Brain pericyte (primary cell): ENCODE measurements around the gene UXS1.
"Not testable (repeated sequence)": the region's sequence is repeated elsewhere in the genome, so short reads cannot be mapped to it uniquely, and the experiment has no call there.

Experiments
- DNase-seq: peaks from one replicate; pipeline ENCODE4 v3.0.0-alpha.2; 2012; ENCODE audit warnings: low read depth, low spot score

The UXS1 gene

DNA sequence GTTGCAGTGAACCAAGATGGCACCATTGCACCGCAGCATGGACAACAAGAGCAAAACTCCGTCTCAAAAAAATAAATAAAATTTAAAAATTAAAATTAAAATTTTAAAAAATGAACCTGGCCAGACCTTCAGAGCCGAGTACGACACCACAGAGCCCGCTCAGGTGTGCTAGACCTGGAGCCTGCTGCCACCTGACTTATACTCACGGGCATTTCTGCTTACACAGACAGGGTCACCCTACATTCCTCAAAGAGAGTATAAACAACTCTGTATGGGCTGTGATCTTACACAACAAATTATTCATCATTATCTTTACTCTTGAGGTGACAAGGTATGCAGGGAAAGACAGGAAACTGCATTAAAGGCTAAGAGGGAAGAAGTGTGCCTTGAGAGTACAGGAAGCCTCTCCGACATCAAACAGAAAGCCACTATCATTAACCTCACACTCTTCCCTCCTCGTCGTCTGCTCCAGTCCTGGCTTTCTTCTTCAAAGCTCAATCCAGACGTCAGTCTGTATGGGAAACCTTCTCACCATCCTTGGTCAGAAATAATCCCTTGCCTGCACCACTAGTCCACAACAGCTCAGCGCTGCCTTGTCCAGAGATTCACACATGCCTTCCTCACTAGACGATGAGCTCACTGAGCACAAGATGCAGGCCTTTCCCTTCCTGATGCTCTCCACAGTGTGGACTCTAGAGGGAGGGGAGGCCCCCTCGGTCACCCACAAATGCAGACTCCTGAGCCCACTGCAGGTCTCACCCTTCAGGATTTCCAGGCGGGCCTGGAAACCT, 56.2 kb downstream of the UXS1 start:
- DNase-seq: no peak

DNA sequence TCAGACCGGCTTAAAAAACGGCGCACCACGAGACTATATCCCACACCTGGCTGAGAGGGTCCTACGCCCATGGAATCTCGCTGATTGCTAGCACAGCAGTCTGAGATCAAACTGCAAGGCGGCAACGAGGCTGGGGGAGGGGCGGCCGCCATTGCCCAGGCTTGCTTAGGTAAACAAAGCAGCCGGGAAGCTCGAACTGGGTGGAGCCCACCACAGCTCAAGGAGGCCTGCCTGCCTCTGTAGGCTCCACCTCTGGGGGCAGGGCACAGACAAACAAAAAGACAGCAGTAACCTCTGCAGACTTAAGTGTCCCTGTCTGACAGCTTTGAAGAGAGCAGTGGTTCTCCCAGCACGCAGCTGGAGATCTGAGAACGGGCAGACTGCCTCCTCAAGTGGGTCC, 62.9 kb downstream of the UXS1 start:
- DNase-seq: not testable (repeated sequence)

DNA sequence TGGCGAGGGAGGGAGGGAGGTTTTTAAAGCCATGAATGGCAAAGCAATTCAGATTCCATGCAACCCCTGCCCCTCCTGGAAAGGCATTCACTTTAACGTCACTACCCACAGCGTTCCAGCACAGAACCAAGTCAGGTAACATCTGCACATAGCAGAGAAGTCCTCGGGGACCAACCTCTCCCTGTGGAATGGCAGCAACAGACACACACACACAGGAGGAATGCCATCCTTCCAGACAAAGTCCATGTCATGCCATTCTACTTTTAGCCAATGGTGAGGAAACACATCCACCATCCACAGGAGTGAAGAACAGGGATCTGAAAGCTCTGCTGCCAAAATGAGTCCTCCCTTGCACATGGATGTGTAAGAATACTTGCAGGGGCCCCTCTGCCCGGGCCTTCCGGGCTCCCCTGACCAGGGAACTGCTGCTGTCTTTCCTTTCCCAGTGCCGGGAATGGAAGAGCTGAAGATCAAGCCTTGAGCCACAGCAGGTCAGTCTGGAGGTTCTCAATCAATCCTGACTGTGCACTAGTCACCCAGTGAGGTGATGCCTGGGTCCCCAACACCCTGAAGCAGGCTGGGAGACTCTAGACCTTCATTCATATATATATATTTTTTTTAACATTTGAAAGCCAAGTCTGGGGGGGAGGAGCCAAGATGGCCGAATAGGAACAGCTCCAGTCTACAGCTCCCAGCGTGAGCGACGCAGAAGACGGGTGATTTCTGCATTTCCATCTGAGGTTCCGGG, 63.7 kb downstream of the UXS1 start:
- DNase-seq: no peak

DNA sequence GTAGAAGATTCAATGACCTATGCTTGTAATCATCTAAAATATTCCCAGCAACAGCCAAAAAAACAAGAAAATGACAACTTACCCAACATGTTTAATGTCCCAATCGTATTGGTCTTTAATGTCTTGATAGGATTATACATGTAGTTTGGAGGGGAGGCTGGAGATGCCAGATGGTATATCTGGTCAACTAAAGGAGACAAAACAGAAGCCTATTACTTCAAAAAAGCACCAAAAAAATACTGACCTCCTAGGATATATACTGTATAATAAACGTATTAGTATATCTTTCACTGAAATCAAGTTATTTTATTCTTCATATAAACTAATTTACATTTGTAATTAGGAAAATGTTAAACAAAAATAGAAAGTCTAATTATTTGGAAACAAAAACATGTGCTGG, 64.5 kb downstream of the UXS1 start:
- DNase-seq: no peak

DNA sequence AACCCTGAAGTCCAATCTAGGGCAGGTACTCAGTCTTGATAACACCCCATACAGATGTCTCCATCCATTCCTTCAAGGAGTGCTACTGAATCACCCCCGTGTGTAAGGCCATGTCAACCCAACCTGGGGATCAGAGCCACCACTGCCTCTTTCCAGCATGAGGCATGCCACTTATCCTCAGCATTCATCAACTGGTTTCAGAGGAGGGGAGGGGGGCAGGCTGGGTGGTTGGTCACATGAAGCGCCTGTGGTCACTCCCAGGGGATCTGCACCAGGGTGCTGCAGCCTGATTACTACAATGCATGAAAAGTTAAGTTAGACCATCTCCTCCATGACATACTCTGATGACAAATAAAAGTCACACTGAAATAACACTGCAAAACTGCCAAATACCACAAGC, 65.0 kb downstream of the UXS1 start:
- no peak for DNase-seq

DNA sequence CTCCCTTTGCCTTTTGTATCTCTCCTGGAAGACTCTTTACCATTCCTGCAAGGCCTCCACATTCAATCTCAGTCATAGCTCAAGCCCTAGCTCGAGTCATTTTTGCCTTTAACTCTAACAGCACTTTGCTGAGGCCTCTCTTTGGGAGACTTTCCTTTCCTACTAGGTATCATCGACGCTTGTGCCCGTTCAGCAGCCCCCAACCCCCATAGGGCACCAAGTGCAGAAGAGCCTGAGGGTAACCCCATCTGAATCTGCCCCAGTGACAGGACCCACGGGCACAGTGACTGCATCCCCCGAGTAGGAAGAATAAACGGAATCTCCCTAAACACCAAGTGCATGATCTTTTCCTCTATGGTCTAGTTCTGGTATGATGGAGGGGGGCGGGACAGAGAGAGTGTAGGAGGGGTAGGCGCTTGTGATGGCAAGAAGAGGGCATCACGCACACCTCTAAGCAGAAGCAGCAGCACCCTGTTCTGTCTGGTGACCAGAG, 66.3 kb downstream of the UXS1 start:
- DNase-seq: no peak

DNA sequence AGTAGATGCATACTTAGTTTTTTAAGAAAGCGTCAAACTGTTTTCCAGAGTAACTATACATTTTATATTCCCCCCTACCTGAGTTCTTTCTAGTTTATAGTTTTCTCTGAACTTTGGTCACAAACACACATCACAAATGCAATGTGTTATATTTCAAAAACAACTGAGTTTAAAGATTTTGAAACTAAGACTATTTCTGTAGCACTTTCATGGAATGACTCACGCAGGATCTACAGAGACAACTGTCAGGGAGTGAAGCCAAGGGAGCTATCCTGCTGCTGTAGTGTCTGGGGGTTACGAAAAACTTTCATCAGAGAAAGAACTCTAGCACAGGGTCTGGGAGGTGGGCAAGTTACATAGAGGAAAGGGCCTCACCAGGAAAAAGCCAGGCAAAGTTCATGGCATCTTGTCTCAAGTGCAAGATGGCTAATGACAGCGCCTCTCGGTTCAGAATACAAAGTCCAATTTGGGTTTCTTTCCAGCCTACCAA, 66.8 kb downstream of the UXS1 start:
- no peak for DNase-seq

DNA sequence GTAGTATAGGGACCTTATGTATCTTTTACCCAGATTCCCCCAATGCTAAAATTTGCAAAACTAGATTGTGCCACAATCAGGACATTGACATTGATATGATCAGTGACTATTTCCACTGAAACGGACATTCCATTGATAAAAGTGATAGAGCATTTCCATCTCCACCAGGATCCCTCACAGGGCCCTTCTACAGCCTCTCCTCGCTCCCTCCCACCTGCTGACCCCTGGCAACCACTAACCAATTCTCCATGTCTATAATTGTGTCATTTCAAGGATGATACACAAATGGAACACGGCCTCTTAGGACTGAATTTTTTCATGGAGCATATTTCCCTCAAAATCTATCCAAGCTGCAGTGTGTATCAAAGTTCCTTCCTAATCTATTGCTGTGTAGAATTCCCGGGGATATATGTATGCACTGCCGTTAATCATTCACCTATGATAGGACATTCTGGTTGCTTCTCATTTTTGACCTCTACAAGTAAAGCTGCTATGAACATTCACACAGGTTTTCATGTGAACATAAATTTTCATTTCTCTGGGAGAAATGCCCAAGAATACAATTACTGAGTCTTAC, 67.3 kb downstream of the UXS1 start:
- DNase-seq: no peak

DNA sequence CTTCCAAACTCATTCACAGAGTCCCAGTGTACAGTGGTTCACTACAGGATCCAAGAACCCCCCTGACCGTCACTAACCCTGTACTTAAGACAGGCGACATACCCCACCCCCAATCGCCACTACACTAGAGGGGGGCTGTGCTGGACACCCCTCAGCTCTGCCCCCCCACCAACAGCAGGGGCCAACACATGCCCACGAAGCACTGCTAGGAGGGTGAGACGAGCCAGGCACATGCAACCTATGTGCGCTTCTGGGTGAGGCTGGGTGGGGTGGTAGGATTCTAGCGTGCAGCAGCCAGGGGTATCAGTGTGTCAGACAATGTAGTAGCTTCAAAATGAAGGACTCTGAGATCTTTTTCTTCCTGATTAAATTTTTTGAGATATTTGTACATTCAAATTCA, 67.8 kb downstream of the UXS1 start:
- DNase-seq: no peak

DNA sequence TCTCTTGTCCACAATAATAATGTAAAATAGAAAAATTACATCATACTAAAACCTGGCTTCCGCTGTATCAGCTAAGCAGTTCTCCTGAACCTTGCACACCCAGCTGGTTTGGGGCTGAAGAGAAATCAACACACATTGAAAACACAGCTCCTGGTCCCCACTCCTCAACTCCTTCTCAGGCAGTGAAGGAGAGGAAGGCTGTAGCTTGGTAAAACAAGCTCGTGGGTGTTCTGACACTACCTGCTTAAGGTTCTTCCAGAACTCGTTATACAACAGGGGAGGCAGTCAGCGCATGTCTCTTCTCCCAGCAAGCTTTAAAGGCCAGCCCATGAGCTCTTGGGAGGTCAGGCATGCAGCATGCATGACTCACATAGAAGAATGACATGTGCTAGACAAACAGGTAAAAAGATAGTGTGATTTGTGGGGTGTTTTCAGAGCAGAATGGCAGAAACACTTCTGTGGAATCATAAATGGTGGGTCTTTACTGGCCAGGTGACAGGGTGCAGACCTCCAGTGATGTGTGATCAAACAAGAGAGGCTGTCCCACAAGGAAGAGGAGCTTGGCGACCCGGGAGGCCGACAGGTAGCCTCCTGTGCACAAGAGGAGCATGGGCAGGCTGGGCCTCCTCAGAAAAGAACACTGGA, 69.1 kb downstream of the UXS1 start:
- DNase-seq: no peak

DNA sequence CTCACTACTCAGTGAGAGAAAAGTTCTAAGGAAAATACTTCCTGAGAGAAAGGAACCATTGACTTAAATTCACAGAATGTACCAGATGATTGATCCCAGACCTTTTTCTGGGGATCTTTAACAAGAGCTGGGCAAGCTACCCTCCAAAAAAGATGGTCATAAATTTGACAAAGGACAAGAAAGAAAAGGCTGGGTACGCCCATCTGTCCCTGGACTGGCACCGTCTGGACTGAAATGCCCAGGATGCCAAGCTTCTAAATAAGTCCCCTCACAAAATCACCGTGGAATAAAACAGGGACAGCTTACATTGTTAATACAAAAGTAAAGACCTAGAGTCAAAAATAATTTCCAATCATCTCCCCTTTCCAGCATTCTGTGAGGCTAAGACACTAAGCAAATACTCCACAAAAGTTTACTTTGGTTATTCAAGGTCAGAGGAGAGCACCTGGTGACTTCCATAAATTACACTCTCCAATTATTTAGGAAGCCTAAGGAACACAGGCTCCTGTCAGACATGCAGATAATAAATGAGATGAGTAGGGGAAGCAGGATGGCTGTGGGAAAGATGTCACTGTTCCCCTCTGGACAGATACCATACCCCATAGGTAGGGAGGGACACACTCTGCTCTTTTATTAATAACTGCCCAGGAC, 69.9 kb downstream of the UXS1 start:
- DNase-seq: no peak

DNA sequence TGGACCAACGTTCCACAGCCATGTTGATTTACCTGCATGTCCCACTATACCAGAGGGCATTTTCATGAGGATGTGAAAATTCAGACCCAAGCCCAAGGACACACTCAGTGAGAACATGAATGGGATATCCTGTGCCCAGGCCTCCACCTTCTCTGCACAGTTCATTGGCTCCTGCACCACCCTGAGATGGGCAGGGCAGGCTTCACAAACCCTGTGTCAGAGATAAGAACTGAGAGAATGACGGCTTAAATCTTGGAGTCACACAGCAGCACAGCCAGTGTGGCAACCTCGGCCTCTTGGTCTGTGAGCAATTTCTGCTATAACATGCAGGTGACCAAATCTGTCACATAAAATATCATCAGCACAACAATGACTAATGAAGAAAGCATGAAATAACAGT, 71.9 kb downstream of the UXS1 start:
- DNase-seq: no peak

DNA sequence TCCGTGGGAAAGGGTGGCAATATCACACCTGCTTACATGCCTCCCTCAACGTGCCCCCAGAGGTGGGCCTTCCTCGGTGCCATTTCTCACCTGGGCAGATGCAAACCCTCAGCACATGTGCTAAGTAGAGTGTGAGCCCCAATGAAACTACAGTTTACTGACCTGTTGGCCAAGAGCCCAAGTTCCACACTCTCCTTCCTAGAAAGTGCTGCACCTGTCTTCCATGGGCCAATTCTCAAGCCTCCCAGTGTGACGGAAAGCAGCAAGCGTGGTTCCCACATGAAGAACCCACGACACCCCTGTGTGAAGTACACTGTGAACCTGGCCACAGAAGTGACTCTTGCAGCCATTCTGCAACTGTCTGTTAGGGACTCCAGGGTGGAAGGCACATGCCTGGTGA, 73.7 kb downstream of the UXS1 start:
- DNase-seq: no peak

DNA sequence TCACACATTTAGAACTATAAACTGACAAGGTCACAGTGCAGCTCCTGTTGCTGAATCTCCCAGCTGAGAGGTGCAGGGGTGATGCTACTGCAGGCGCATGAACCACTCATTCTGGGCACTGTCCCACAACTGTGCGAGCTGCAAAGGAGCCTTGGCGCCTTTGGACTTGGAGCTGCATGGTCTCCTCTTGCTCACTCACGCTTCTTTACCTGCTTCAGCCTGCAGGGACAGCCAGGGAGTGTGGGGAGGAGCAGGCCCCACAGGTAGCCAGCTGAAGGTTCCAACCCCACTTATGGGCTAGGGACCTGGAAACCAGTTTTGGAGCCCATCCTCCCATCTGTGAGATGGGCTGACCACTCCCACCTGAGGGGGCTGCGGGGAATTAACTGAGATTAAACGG, 75.0 kb downstream of the UXS1 start:
- DNase-seq: no peak

DNA sequence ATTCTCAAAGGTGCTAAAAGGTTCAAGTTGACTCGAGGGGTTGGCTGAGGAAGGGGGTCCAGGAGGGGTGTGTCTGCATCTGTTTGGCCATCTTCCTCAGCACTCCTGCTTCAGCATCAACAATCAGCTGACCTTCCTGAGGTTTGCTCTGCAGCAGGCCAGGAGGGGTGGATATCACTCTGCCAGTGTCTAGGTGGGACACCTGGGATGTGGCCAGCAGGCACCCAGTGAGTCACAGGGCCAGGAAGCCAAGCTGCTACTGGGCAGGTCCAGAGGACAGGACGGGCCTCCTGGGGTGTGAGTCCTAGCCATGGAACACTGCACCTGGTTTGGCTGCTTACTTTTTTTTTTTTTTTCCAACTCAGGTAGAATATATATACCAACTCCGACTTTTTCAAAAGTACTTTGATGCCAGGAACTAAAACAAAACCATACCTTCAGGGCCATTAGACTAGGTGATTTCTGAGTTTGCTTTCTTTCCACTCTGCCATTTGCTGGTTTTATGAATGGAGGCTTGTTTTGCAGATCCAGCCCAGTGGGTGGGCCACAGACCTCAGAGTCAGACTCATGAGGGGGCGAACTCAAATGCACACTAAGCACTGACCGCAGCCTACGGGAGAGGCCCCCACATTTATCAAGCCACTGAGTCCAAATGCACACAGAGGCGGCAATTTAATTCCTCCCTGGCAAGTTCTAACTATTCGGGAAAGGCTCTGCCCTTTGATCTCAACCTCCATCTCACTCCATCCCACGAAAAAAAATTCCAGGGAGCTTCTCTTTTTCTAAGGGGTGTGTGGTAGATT, 76.0 kb downstream of the UXS1 start:
- DNase-seq: no peak

DNA sequence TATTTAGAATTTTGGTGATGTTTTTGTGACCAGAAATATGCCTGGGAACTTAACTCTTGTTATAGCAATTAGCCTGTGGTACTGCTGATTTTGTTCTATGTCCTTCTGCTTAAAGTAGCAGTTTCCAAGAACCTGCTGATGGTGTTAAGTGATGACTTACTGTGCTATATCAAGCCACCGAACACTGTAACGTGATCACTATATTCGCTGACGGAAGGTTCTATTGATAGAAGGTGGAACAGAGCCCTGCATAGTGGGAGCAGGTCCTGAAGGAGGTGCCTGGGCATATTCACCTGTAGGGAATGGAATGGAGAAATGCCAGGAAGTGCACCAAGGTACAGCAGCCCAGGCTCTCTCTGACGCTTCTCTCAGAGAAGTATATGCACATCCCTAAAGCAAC, 76.8 kb downstream of the UXS1 start:
- no peak for DNase-seq

DNA sequence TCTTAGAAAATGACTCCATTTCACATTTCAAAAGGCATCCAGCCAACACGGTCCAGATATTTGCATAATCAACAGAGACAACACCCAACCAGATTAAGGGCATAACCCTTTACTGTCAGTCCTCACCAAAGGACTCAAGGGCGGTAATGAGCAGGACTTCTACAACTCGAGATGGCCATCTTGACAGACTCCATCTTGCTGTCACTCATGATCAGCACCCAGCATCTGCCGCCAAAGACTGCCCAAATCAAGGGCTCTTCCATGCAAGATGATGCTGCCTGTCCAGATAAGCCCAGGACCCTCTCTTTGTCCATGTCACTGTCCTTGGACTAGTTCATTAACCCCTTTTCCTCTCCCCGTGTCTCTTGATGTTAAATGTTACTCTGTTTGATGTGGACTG, 77.9 kb downstream of the UXS1 start:
- no peak for DNase-seq

DNA sequence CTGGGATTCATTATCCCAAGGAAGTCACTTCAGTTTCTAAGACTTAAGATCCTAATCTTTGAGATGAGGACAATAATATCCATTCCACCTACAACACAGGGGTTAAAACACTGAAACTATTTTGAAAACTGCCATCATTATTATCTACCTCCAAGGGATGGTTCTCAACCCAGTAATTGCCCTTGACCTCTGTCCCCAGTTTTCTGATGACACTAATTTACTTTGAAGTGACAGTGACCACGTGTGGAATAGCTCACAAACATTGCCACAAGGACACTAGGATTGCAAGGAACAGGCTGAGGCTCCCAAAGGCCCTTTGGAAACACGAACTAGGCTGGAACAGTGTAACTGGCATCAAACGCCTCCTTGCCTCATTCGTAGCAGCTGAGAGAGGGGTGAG, 78.4 kb downstream of the UXS1 start:
- DNase-seq: no peak

DNA sequence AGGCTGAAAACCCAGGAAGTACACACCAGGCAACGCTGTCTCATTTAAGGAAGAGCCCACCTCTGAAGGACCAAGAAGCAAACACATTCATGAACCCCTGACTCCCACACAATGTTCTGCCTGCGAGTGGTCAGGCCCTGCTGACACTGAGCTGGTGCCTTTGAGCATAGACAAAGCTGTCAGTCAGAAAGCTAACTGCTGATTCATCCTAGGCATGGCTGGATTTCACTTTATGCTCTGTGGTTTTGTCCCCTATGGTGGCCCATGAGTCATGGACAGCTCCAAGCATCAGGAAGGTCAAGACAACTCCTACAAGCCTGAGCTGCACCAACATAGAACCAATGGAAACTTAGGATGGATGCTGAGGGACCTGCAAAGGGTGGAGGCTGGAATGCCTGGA, 78.9 kb downstream of the UXS1 start:
- no peak for DNase-seq

DNA sequence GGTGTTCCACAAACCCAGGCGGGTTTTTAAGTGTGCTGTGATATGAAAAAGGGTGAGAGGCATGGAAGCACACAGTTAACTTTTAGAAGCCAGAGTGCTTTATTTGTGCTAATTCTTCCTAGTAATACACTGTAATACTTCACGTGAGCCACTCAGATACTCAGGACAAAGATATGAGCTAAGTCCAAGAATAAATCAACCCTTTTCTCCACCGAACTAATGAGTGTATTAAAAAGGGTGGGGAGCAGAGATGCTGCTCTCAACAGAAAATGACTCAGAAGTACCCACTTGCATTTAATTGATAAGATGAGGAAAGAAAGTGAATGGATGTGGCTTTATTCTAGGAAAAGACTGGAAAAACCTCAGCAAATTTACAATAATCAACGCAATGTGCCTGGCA, 79.9 kb downstream of the UXS1 start:
- DNase-seq: no peak
